ENCODE measurements around the gene NDNF.

Gene NDNF

GRCh38 chr4:121077496-121077895 is 5.2 kb upstream of the NDNF start:
- no peak overlapping the region for H3K27ac ChIP-seq (ENCODE audit: extremely low read depth, low read depth, low read length)
- TF ChIP-seq ZNF133 (tag by site-specific recombination; IDR thresholded peaks at IDR 0.05) = no peak
- no peak for TF ChIP-seq ZBTB7A (tag by site-specific recombination; IDR thresholded peaks at IDR 0.05; ENCODE audit: low read depth)
- no peak for TF ChIP-seq ZNF10 (tag by site-specific recombination; IDR thresholded peaks at IDR 0.05)
- no peak for TF ChIP-seq ZNF544 (tag by site-specific recombination; IDR thresholded peaks at IDR 0.05)
- no peak for TF ChIP-seq ZNF701 (tag by site-specific recombination; IDR thresholded peaks at IDR 0.05)
- no peak for TF ChIP-seq KLF1 (tag by site-specific recombination; IDR thresholded peaks at IDR 0.05)
- no peak for TF ChIP-seq ZNF274 (IDR thresholded peaks at IDR 0.05; ENCODE audit: low read length)
- no peak for TF ChIP-seq ZNF274 (tag by site-specific recombination; IDR thresholded peaks at IDR 0.05; ENCODE audit: borderline replicate concordance)
- TF ChIP-seq FEZF1 (tag by site-specific recombination; IDR thresholded peaks at IDR 0.05) = no peak
- TF ChIP-seq, protein P1, sequence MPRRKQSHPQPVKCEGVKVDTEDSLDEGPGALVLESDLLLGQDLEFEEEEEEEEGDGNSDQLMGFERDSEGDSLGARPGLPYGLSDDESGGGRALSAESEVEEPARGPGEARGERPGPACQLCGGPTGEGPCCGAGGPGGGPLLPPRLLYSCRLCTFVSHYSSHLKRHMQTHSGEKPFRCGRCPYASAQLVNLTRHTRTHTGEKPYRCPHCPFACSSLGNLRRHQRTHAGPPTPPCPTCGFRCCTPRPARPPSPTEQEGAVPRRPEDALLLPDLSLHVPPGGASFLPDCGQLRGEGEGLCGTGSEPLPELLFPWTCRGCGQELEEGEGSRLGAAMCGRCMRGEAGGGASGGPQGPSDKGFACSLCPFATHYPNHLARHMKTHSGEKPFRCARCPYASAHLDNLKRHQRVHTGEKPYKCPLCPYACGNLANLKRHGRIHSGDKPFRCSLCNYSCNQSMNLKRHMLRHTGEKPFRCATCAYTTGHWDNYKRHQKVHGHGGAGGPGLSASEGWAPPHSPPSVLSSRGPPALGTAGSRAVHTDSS (tag by site-specific recombination; IDR thresholded peaks at IDR 0.05) = no peak
- TF ChIP-seq ZBTB20 (tag by site-specific recombination; IDR thresholded peaks at IDR 0.05) = no peak
- TF ChIP-seq ZNF221 (tag by site-specific recombination; IDR thresholded peaks at IDR 0.05; ENCODE audit: borderline replicate concordance) = no peak
- no peak for TF ChIP-seq ZNF202 (tag by site-specific recombination; IDR thresholded peaks at IDR 0.05; ENCODE audit: borderline replicate concordance)
- no peak for TF ChIP-seq ZNF660 (tag by site-specific recombination; IDR thresholded peaks at IDR 0.05)
- TF ChIP-seq ZNF571 (tag by site-specific recombination; IDR thresholded peaks at IDR 0.05) = no peak
- TF ChIP-seq, protein P2, sequence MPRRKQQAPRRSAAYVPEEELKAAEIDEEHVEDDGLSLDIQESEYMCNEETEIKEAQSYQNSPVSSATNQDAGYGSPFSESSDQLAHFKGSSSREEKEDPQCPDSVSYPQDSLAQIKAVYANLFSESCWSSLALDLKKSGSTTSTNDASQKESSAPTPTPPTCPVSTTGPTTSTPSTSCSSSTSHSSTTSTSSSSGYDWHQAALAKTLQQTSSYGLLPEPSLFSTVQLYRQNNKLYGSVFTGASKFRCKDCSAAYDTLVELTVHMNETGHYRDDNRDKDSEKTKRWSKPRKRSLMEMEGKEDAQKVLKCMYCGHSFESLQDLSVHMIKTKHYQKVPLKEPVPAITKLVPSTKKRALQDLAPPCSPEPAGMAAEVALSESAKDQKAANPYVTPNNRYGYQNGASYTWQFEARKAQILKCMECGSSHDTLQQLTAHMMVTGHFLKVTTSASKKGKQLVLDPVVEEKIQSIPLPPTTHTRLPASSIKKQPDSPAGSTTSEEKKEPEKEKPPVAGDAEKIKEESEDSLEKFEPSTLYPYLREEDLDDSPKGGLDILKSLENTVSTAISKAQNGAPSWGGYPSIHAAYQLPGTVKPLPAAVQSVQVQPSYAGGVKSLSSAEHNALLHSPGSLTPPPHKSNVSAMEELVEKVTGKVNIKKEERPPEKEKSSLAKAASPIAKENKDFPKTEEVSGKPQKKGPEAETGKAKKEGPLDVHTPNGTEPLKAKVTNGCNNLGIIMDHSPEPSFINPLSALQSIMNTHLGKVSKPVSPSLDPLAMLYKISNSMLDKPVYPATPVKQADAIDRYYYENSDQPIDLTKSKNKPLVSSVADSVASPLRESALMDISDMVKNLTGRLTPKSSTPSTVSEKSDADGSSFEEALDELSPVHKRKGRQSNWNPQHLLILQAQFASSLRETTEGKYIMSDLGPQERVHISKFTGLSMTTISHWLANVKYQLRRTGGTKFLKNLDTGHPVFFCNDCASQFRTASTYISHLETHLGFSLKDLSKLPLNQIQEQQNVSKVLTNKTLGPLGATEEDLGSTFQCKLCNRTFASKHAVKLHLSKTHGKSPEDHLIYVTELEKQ (tag by site-specific recombination; IDR thresholded peaks at IDR 0.05; ENCODE audit: borderline replicate concordance) = no peak
- H3K4me1 ChIP-seq (ENCODE audit: control insufficient read depth, insufficient read depth, low read length) = no peaks in the 10 kb centered on the region
- ChIA-PET CTCF (no interaction called here), POLR2A (no interaction called here)
- H3K4me3 ChIP-seq (ENCODE audit: low read depth, low read length) = no peak overlapping the region
- H3K36me3 ChIP-seq (ENCODE audit: control insufficient read depth in 2 of 2, insufficient read depth in 1 of 2, low read length in 2 of 2) = no peaks in the 10 kb centered on the region
- H3K9me3 ChIP-seq (ENCODE audit: control insufficient read depth, insufficient read depth, low read depth, low read length) = no peaks in the 10 kb centered on the region

GRCh38 chr4:121076416-121076815 is 4.1 kb upstream of the NDNF start:
- Histone ChIP-seq H3K36me3 (ENCODE audit: control insufficient read depth in 2 of 2, insufficient read depth in 1 of 2, low read length in 2 of 2) (no peaks in the 10 kb centered on the region), H3K27ac (ENCODE audit: extremely low read depth, low read depth, low read length) (no peak overlapping the region), H3K4me1 (ENCODE audit: control insufficient read depth, insufficient read depth, low read length) (no peaks in the 10 kb centered on the region), H3K9me3 (ENCODE audit: control insufficient read depth, insufficient read depth, low read depth, low read length) (no peaks in the 10 kb centered on the region), H3K4me3 (ENCODE audit: low read depth, low read length) (no peak overlapping the region)
- ChIA-PET POLR2A (no interaction called here), CTCF (interaction anchor here (0.7 kb wide), 1 partner anchor 1119 kb away, joined by 3 read pairs; no protein-coding TSS in a partner anchor)
- TF ChIP-seq, protein P3, sequence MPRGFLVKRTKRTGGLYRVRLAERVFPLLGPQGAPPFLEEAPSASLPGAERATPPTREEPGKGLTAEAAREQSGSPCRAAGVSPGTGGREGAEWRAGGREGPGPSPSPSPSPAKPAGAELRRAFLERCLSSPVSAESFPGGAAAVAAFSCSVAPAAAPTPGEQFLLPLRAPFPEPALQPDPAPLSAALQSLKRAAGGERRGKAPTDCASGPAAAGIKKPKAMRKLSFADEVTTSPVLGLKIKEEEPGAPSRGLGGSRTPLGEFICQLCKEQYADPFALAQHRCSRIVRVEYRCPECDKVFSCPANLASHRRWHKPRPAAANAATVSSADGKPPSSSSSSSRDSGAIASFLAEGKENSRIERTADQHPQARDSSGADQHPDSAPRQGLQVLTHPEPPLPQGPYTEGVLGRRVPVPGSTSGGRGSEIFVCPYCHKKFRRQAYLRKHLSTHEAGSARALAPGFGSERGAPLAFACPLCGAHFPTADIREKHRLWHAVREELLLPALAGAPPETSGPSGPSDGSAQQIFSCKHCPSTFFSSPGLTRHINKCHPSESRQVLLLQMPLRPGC (tag by site-specific recombination; IDR thresholded peaks at IDR 0.05) = no peak
- TF ChIP-seq ZNF626 (tag by site-specific recombination; IDR thresholded peaks at IDR 0.05) (no peak), ZNF112 (tag by site-specific recombination; IDR thresholded peaks at IDR 0.05) (no peak), ZSCAN30 (tag by site-specific recombination; IDR thresholded peaks at IDR 0.05) (no peak), ZNF548 (tag by site-specific recombination; IDR thresholded peaks at IDR 0.05) (no peak), ZBTB17 (tag by site-specific recombination; IDR thresholded peaks at IDR 0.05) (no peak), GLIS2 (tag by site-specific recombination; IDR thresholded peaks at IDR 0.05) (no peak), ZNF211 (tag by site-specific recombination; IDR thresholded peaks at IDR 0.05; ENCODE audit: low read depth) (no peak), FEZF1 (tag by site-specific recombination; IDR thresholded peaks at IDR 0.05) (no peak), ZNF184 (tag by site-specific recombination; IDR thresholded peaks at IDR 0.05) (no peak), YY2 (tag by site-specific recombination; IDR thresholded peaks at IDR 0.05) (no peak), PATZ1 (tag by site-specific recombination; IDR thresholded peaks at IDR 0.05) (no peak), ZNF747 (tag by site-specific recombination; IDR thresholded peaks at IDR 0.05) (no peak), ZNF292 (tag by site-specific recombination; IDR thresholded peaks at IDR 0.05; ENCODE audit: borderline replicate concordance, low read depth) (no peak)

All from HEK293 (cell line).